ENCODE data around the gene PID1. TPM values are rescaled to one million over a fixed set of nuclear protein-coding genes. Genes with fewer than 3 reads are reported as not detected.
A peak's percentile ranks its signal among the peaks of the same experiment; 100 is the strongest.
"Not testable (repeated sequence)": the region's sequence is repeated elsewhere in the genome, so short reads cannot be mapped to it uniquely, and the experiment has no call there.

PID1 gene
- total RNA-seq, 1 experiment from 2014 or later = 0.95 TPM

DNA sequence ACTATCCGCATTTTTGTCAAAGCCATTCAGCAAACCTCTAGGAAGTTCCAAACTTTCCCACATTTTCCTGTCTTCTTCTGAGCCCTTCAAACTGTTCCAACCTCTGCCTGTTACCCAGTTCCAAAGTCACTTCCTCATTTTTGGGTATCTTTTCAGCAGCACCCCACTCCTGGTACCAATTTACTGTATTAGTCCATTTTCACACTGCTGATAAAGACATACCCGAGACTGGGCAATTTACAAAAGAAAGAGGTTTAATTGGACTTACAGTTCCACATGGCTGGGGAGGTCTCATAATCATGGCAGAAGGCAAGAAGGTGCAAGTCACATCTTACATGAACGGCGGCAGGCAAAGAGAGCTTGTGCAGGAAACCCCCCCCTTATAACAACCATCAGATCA is 84.0 kb downstream of the PID1 start:
- DNase-seq (ENCODE audit: low read depth, low spot score); in situ Hi-C loops (cut with HindIII; ENCODE audit: low pct_unique_long_range_greater_than_20kb, low sequenced_read_pairs): not testable (repeated sequence)

DNA sequence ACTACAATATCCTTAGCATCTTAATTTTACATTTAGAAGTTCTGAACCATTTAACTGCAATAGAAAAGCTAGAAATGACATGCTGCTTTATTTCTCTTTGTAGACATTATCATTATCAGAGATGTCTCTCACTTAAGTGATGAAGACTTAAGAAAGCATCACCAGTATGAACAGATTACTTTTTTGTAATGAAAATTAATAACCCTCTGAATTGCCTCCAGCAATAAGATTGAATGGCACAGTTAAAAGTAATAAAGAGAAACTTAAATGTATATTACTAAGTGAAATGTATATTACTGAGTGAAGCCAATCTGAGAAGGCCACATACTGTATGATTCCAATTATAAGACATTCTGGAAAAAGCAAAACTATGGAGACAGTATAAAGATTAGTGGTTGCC is 89.4 kb downstream of the PID1 start:
- in situ Hi-C loops (cut with HindIII; ENCODE audit: low pct_unique_long_range_greater_than_20kb, low sequenced_read_pairs) = no loop called here
- no peak for DNase-seq (ENCODE audit: low read depth, low spot score)

DNA sequence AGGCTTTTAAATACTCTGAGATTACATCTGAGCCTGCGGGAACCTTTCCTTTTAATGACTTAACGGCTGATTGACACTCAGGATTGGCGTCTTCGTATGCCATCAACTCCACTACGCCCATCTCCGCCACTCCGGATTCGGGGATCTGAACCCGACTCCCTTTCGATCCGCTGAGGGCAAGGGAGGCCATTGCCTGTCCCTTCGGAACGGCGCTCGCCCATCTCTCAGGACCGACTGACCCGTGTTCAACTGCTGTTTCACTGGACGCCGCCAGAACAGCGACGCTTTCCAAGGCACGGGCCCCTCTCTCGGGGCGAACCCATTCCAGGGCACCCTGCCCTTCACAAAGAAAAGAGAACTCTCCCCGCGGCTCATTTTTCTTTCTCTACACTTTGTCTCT is 90.4 kb downstream of the PID1 start:
- DNase-seq (ENCODE audit: low read depth, low spot score) = no peak
- in situ Hi-C loops (cut with HindIII; ENCODE audit: low pct_unique_long_range_greater_than_20kb, low sequenced_read_pairs) = no loop called here

DNA sequence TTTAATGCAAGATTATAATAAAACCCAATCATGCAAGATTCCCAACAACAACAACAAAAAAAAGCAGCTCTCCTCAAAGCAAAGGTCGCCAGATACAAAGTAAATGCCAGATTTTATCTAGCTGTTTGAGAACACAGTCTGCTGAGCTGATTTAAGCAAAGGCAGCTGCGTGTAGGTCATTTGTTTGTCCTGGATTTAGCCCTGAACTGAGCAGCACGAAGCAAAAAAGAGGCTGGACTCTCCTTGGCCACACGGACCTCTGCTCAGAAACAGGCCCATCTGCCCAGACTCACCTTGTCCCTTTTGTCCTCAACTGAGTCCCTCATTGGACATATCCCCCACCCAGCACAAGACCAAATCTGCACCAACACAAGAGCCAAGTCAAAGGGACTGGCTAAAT is 91.5 kb downstream of the PID1 start:
- DNase-seq (ENCODE audit: low read depth, low spot score) = no peak
- in situ Hi-C loops (cut with HindIII; ENCODE audit: low pct_unique_long_range_greater_than_20kb, low sequenced_read_pairs) = no loop called here

DNA sequence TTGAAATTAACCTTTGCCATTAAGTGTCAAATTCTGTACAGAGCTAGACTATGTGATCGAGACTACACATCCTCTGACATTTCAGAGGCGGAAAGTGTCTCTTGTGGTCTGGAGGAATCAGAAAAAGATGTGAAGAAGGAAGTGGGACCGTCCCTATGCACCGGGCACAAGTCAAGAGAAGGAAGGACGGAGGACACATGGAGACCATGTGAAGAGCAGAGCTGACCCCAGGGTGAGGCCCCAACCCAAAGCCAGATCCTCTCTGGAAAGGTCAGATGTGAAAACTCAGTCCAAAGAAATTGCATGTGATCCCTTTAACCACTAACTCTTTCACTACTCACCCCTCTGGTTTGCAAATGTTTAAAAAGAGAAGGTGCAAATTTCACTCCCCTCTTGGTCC is 92.4 kb downstream of the PID1 start:
- no peak for DNase-seq (ENCODE audit: low read depth, low spot score)
- in situ Hi-C loops (cut with HindIII; ENCODE audit: low pct_unique_long_range_greater_than_20kb, low sequenced_read_pairs) = no loop called here

DNA sequence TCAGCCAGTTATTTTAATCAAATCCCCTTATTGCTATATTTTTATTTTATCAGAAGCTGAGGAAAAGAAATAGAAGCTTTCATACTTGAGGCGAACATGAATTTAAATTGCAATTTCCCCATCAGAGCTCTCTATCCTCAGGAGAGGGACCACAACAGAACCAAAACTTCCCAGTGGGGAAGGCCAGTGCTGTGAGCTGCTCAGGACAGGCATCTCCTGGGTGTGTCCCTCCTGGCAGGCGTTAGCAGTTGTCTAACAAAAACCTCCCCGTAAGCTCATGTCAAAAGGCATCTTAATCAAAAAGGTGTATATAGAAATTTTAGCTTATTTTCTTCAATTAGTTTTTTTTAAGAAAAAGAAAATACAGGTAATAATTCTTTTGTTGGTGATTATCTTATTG is 93.0 kb downstream of the PID1 start:
- in situ Hi-C loops (cut with HindIII; ENCODE audit: low pct_unique_long_range_greater_than_20kb, low sequenced_read_pairs) = no loop called here
- no peak for DNase-seq (ENCODE audit: low read depth, low spot score)

DNA sequence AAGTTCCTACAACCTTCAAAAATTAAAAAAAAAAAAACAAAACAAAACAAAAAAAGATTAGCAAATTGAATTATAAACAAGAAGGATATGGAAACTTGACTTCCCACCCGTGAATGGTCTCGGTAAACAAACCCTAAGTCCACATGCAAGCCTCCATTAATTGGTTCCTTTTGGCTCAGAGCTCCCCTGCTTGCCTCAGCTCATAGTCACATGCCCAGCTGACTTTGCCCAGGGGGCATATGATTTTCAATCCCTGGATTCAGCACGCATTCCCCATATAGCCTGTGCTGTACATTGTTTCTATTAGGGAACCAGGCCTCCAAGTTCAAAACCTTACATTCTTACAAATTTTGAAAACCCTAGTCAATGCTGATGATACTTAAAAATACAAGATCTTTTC is 95.0 kb downstream of the PID1 start:
- in situ Hi-C loops (cut with HindIII; ENCODE audit: low pct_unique_long_range_greater_than_20kb, low sequenced_read_pairs) = no loop called here

DNA sequence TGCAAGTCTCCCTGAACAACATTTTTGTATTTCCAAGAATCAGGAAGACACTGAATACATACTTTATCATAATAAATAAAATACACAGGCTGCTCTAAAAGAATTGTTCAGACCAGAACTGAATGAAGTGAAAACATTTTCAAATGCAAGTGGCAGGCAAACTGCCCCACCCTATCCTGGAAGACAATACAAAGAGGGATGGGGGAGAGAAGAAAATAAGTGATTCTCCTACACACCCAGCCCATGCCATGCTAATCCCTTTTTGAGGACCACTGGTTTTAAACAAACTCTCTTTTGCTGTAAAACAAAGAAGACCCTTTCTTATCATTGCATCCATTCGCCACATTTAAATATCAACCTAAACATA is 95.6 kb downstream of the PID1 start:
- no peak for DNase-seq (ENCODE audit: low read depth, low spot score)
- in situ Hi-C loops (cut with HindIII; ENCODE audit: low pct_unique_long_range_greater_than_20kb, low sequenced_read_pairs) = no loop called here

More for the DNA sequence above, 95.0 kb downstream of the PID1 start:
- DNase-seq (ENCODE audit: low read depth, low spot score) = peak; percentile 46

DNA sequence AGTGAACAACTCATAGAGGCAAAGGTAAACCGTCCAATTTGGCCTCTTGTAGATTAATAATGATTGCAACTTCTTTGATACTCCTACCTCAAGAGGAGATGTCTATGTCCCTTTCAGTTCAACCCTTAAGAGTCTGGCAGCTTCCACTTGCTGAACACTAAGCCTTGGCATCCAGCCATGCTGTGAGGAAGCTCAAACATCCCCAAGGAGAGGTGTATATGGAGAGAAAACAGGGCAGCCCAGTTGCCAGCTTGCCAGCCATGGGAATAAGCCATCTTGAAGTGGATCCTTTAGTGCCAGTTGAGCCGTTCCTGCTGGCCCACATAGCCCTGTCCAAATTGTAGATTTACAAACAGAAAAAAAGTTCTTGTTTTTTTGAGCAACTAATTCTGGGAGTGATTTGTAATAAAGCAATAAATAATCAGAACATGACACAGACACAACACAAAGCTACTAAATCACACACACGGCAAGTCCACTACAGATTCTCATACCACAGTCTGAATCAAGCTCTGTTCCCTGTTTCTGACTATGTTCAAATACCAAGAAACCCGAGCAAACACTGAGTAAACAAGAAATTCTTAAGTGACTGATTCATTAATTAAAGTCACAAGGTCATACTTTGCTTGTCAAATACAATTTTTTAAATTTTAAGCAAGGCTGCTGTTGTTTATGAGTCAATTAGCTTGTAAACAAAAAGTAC is 96.1 kb downstream of the PID1 start:
- no peak for DNase-seq (ENCODE audit: low read depth, low spot score)
- in situ Hi-C loops (cut with HindIII; ENCODE audit: low pct_unique_long_range_greater_than_20kb, low sequenced_read_pairs) = no loop called here

DNA sequence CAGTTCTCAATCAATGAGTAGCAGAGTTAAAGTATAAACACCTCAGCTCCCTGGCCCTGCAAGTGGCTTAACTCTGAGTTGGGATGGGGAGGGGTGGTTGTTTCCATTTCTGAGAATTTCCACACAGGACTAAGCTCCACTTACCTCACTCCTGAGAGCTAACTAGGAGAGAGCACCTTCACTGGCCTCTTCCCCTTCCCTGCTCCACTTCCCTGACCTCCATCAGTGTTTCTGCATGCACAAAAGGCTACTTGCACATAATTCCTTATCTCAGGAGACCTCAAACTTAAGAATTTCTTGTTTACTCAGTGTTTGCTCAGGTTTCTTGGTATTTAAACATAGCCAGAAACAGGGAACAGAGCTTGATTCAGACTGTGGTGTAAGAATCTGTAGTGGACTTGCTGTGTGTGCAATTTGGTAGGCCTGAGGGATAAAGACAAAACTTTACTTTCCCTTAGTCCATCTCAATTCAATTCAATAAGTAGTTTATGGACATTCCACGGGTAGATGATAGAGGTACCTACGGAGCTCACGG is 97.2 kb downstream of the PID1 start:
- in situ Hi-C loops (cut with HindIII; ENCODE audit: low pct_unique_long_range_greater_than_20kb, low sequenced_read_pairs) = no loop called here

DNA sequence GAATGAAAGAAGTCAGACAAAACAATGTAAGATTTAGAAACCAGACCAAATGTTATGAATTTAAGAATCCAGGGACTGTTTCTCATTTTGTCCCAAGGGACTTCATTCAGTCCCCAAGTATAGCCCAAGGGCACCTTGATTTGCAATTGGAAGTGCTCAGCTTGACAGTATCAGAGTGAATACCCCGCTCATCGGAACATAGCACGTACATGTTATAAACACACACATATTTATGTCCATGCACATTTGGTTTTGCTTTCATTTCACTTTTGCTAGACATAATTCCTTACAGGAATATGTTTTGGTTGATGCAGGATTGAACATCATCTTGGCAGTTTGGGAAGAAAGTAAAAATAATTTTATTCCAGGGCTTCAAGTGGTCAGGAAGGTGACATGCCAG is 100.2 kb downstream of the PID1 start:
- in situ Hi-C loops (cut with HindIII; ENCODE audit: low pct_unique_long_range_greater_than_20kb, low sequenced_read_pairs) = no loop called here

More for the DNA sequence above, 97.2 kb downstream of the PID1 start:
- no peak for DNase-seq (ENCODE audit: low read depth, low spot score)

DNA sequence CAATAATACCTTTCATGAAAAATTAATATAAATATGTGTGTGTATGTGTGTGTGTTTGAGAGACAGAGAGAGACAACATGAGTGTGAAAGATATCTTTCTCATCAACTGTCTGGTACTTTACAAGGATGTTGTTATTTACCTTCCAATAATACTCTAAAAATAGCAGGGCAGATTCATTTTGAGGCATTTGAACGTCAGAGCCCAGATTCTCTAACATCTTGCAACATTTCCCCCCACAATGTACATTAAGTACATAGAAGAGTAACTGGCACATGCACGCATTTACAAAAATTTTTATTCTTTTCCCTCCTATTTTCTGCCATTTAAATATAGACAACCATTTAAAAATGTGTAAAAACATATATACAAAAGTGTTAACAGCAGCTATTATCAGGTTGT is 100.9 kb downstream of the PID1 start:
- in situ Hi-C loops (cut with HindIII; ENCODE audit: low pct_unique_long_range_greater_than_20kb, low sequenced_read_pairs) = no loop called here

More for the DNA sequence above, 100.2 kb downstream of the PID1 start:
- no peak for DNase-seq (ENCODE audit: low read depth, low spot score)

DNA sequence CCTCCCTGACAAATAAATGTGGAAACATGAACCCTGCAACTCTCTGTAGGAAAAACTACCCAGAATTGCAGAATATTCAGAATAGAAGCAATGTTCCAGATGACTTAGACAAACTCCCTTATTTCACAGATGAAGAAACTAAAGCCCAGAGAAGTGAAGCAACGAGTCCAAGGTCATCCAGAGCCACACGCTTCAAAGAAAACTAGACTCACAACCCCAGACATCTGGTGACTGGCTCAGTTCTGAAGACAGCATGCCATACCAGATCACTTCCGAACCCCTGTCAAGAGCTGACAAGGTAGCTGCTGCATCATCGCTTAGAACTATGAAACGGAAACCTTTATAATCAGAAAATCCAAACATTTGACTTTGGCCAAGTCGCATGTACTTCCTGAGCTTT is 101.3 kb downstream of the PID1 start:
- DNase-seq (ENCODE audit: low read depth, low spot score) = no peak
- in situ Hi-C loops (cut with HindIII; ENCODE audit: low pct_unique_long_range_greater_than_20kb, low sequenced_read_pairs) = no loop called here

More for the DNA sequence above, 100.9 kb downstream of the PID1 start:
- no peak for DNase-seq (ENCODE audit: low read depth, low spot score)

DNA sequence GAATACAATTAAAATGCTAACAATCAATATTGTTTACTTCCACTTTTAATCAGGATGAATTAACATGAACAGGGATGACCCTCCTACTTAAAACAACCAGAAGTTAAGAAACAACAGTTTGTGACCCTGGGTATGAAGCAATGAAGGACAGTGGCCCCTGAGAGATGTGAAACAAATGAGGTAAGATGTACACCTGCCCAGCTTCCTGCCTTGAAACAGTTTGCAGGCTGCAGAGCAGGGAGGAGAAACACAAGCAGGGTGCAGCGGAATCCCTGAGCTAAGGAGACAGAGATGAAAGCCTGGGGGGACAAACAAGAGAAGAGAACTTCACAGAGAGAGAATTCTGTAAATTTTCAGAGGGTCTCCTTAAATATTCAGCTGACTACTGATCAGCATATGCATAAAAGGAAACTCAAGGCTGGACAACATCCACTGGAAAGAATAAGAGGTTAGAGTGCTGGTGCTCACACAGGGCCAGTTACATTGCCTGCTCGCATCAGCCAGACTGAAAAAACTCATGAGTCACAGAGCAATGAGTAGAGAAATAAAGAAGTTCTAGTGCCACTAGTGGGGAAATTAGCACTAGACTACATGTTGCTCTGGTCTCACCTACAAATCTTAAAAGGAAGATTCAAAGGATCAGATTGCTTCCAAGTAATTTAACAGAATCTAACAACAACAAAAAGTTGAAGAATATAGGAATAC is 106.4 kb downstream of the PID1 start:
- in situ Hi-C loops (cut with HindIII; ENCODE audit: low pct_unique_long_range_greater_than_20kb, low sequenced_read_pairs) = no loop called here
- DNase-seq (ENCODE audit: low read depth, low spot score) = no peak

DNA sequence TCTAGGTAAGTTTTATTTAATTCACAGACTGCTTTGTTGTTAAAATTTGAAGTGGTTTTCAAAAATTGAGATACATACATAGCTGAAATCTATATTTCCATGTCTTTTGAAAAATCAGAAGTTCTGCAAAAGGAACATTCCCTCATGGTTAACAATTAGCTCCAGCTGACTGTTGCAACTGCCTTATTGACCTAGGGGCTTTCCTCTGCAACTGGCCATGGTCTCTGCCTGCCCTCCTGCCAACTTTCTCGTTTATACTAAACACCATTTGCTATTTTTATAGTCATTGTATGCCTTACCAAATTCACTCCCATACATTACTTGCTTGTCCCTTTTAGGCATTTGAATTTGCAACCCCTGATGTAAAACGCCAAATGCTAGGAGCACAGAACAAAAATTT is 107.2 kb downstream of the PID1 start:
- in situ Hi-C loops (cut with HindIII; ENCODE audit: low pct_unique_long_range_greater_than_20kb, low sequenced_read_pairs) = no loop called here
- no peak for DNase-seq (ENCODE audit: low read depth, low spot score)

DNA sequence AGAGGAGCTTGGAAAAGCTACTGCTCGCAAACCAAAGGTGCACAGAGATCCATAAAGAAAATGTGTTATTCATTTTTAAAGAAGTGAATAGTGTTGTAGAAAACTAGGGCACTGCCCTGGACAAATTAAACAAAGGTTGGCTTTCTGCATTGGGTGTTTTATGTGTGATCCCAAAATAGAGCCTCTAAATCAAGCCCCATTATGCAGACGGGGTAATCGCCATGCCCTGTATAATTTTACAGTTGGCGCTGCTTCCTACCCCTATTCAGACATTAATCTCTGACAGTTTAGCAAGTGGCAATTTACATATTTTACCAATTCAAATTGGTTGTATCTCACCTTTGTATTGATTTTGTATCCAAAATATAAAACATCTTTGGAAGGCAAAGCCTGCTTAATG is 109.1 kb downstream of the PID1 start:
- in situ Hi-C loops (cut with HindIII; ENCODE audit: low pct_unique_long_range_greater_than_20kb, low sequenced_read_pairs) = no loop called here

DNA sequence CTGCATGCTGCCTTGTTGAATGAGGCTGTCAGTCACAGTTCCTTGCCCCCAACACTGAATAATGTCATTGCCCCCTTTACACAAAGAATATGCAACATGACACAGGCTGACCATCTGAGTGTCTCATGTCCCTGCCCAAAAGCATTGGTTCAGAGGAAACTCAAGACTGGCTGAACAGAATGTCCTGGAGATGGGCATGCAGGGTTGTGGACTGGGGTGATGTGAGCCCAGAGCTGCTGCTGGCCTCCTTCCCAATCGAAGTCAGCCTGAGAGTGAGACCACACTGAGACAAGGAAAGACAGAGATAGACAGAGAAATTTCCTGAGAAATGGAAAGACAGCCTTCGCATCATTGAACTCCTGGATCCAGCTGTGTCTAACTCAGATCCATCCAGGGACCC is 110.1 kb downstream of the PID1 start:
- in situ Hi-C loops (cut with HindIII; ENCODE audit: low pct_unique_long_range_greater_than_20kb, low sequenced_read_pairs) = no loop called here
- no peak for DNase-seq (ENCODE audit: low read depth, low spot score)

More for the DNA sequence above, 109.1 kb downstream of the PID1 start:
- DNase-seq (ENCODE audit: low read depth, low spot score) = no peak

DNA sequence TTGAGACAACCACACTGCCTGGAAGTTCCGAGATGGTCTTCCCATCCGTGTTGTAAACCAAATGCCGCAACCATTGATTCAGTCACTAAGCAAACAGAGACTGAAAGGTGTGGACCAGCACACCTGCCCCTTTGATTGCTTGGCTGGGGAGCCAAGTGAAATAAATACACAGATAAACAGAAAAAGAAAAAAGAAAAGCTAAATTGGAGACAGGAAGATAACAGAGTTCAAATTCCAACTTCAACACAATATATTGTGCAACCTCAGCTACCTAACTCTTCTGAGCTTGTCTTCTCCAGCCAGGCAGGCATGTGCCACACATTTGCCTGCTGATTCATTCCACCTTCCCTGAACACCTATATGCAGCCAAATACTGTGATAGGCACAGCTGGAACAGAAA is 110.9 kb downstream of the PID1 start:
- in situ Hi-C loops (cut with HindIII; ENCODE audit: low pct_unique_long_range_greater_than_20kb, low sequenced_read_pairs) = no loop called here
- no peak for DNase-seq (ENCODE audit: low read depth, low spot score)

DNA sequence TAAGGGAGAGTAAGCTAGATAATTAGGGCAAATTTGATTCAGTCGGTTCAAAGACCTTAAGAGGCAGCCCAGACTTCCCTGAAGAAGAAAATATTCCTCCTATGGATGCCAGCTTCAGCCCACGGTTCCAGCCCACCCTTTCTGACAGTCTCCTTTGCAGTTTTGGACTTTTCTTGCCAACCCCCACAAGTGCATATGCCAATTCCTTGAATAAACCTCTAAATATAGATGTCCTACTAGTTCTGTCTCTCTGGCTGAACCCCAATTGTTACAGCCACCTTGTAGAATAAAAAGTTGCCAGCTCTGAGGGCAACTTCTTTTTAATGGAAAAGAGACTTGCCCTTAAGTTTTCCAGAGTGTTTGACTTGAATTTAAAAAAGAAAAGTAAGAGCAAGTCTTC is 111.7 kb downstream of the PID1 start:
- DNase-seq (ENCODE audit: low read depth, low spot score) = no peak
- in situ Hi-C loops (cut with HindIII; ENCODE audit: low pct_unique_long_range_greater_than_20kb, low sequenced_read_pairs) = no loop called here
